Measurements from ENCODE around the gene FGF14.

The FGF14 gene

GRCh38 chr13:101795025-101795424, 606.8 kb downstream of the FGF14 start:
- no peak for TF ChIP-seq CTCF (IDR thresholded peaks at IDR 0.05; ENCODE audit: low read depth, low read length)
- TF ChIP-seq EZH2phosphoT487 (IDR thresholded peaks at IDR 0.05; ENCODE audit: low read depth), result no peak
- Histone ChIP-seq H3K9me3 (ENCODE audit: insufficient read depth, low read length) (no peaks in the 10 kb centered on the region), H2AFZ (ENCODE audit: low read depth, low read length) (no peak overlapping the region), H3K4me1 (ENCODE audit: low read length) (no peaks in the 10 kb centered on the region), H3K4me2 (ENCODE audit: low read length) (no peak overlapping the region), H3K27me3 (ENCODE audit: low read depth, low read length) (no peaks in the 10 kb centered on the region), H4K20me1 (ENCODE audit: insufficient read depth, low read length) (no peaks in the 10 kb centered on the region), H3K79me2 (ENCODE audit: low read length) (no peaks in the 10 kb centered on the region), H3K27ac (ENCODE audit: low read length) (no peak overlapping the region), H3K4me3 (ENCODE audit: low read length) (no peak overlapping the region), H3K36me3 (replicated peaks; ENCODE audit: low read depth, low read length) (no peaks in the 10 kb centered on the region), H3K9ac (ENCODE audit: low read length) (no peak overlapping the region)

GRCh38 chr13:101792189-101792588, 609.7 kb downstream of the FGF14 start:
- H3K4me3 ChIP-seq (ENCODE audit: low read length), result no peak overlapping the region
- H3K4me1 ChIP-seq (ENCODE audit: low read length), result no peaks in the 10 kb centered on the region
- H4K20me1 ChIP-seq (ENCODE audit: insufficient read depth, low read length), result no peaks in the 10 kb centered on the region
- no peaks in the 10 kb centered on the region for H3K36me3 ChIP-seq (replicated peaks; ENCODE audit: low read depth, low read length)
- H2AFZ ChIP-seq (ENCODE audit: low read depth, low read length), result no peak overlapping the region
- no peak overlapping the region for H3K27ac ChIP-seq (ENCODE audit: low read length)
- no peak overlapping the region for H3K9ac ChIP-seq (ENCODE audit: low read length)
- no peaks in the 10 kb centered on the region for H3K9me3 ChIP-seq (ENCODE audit: insufficient read depth, low read length)
- no peaks in the 10 kb centered on the region for H3K79me2 ChIP-seq (ENCODE audit: low read length)
- TF ChIP-seq CTCF (IDR thresholded peaks at IDR 0.05; ENCODE audit: low read depth, low read length), result no peak
- TF ChIP-seq EZH2phosphoT487 (IDR thresholded peaks at IDR 0.05; ENCODE audit: low read depth), result no peak
- 0 out of 2 replicates have a peak, but pooled peaks cover 9% of the 10 kb centered on the region for H3K27me3 ChIP-seq (ENCODE audit: low read depth, low read length)
- no peak overlapping the region for H3K4me2 ChIP-seq (ENCODE audit: low read length)

- no peaks in the 10 kb centered on the region for H3K79me2 ChIP-seq (ENCODE audit: low read length)
- no peak overlapping the region for H3K4me3 ChIP-seq (ENCODE audit: low read length)
- H2AFZ ChIP-seq (ENCODE audit: low read depth, low read length), result no peak overlapping the region
- no peaks in the 10 kb centered on the region for H3K9me3 ChIP-seq (ENCODE audit: insufficient read depth, low read length)
- H3K27me3 ChIP-seq (ENCODE audit: low read depth, low read length), result peaks cover 33% of the 10 kb centered on the region
- H3K27ac ChIP-seq (ENCODE audit: low read length), result no peak overlapping the region
- no peaks in the 10 kb centered on the region for H3K4me1 ChIP-seq (ENCODE audit: low read length)
- H3K9ac ChIP-seq (ENCODE audit: low read length), result no peak overlapping the region
- no peak overlapping the region for H3K4me2 ChIP-seq (ENCODE audit: low read length)
- H3K36me3 ChIP-seq (replicated peaks; ENCODE audit: low read depth, low read length), result no peaks in the 10 kb centered on the region
- H4K20me1 ChIP-seq (ENCODE audit: insufficient read depth, low read length), result no peaks in the 10 kb centered on the region
- TF ChIP-seq CTCF (IDR thresholded peaks at IDR 0.05; ENCODE audit: low read depth, low read length) (peak; percentile 75), EZH2phosphoT487 (IDR thresholded peaks at IDR 0.05; ENCODE audit: low read depth) (no peak)
Measured at GRCh38 chr13:101785858-101786257, 616.0 kb downstream of the FGF14 start.

- TF ChIP-seq EZH2phosphoT487 (IDR thresholded peaks at IDR 0.05; ENCODE audit: low read depth) (no peak), CTCF (IDR thresholded peaks at IDR 0.05; ENCODE audit: low read depth, low read length) (no peak)
- Histone ChIP-seq H3K36me3 (replicated peaks; ENCODE audit: low read depth, low read length) (no peaks in the 10 kb centered on the region), H3K9me3 (ENCODE audit: insufficient read depth, low read length) (no peaks in the 10 kb centered on the region), H3K27me3 (ENCODE audit: low read depth, low read length) (peaks cover 33% of the 10 kb centered on the region), H3K4me2 (ENCODE audit: low read length) (no peak overlapping the region), H3K79me2 (ENCODE audit: low read length) (no peaks in the 10 kb centered on the region), H3K4me1 (ENCODE audit: low read length) (no peaks in the 10 kb centered on the region), H2AFZ (ENCODE audit: low read depth, low read length) (no peak overlapping the region), H3K9ac (ENCODE audit: low read length) (no peak overlapping the region), H4K20me1 (ENCODE audit: insufficient read depth, low read length) (no peaks in the 10 kb centered on the region), H3K4me3 (ENCODE audit: low read length) (no peak overlapping the region), H3K27ac (ENCODE audit: low read length) (no peak overlapping the region)
Measured at GRCh38 chr13:101784313-101784712, 617.5 kb downstream of the FGF14 start.
